D341Med (cell line): ENCODE measurements around the gene ARFGEF3.

ENCODE experiments used
- DNase-seq: peaks from one replicate; pipeline ENCODE4 v3.0.0; 2012; ENCODE audit warnings: low spot score

The ARFGEF3 gene

GRCh38 chr6:138240476-138241245 lies 78.9 kb downstream of the ARFGEF3 start:
- DNase-seq = no peak

- no peak for DNase-seq
Observed at GRCh38 chr6:138241381-138241780, 79.6 kb downstream of the ARFGEF3 start.

- no peak for DNase-seq
Observed at GRCh38 chr6:138241934-138242333, 80.2 kb downstream of the ARFGEF3 start.

GRCh38 chr6:138242987-138243592 lies 81.4 kb downstream of the ARFGEF3 start:
- no peak for DNase-seq

- DNase-seq = no peak
Observed at GRCh38 chr6:138245751-138246150, 84.0 kb downstream of the ARFGEF3 start.

- no peak for DNase-seq
Observed at GRCh38 chr6:138246650-138247440, 85.1 kb downstream of the ARFGEF3 start.

GRCh38 chr6:138248011-138248410 lies 86.3 kb downstream of the ARFGEF3 start:
- DNase-seq = no peak

GRCh38 chr6:138248878-138249277 lies 87.1 kb downstream of the ARFGEF3 start:
- no peak for DNase-seq

GRCh38 chr6:138250053-138250452 lies 88.3 kb downstream of the ARFGEF3 start:
- DNase-seq = no peak

- DNase-seq = no peak
Observed at GRCh38 chr6:138250513-138251247, 88.9 kb downstream of the ARFGEF3 start.

GRCh38 chr6:138253731-138254130 lies 92.0 kb downstream of the ARFGEF3 start:
- DNase-seq = no peak

- no peak for DNase-seq
Observed at GRCh38 chr6:138255443-138255842, 93.7 kb downstream of the ARFGEF3 start.

- no peak for DNase-seq
Observed at GRCh38 chr6:138257638-138258040, 95.9 kb downstream of the ARFGEF3 start.

- no peak for DNase-seq
Observed at GRCh38 chr6:138258197-138258596, 96.5 kb downstream of the ARFGEF3 start.

GRCh38 chr6:138258991-138259390 lies 97.3 kb downstream of the ARFGEF3 start:
- DNase-seq = no peak

- no peak for DNase-seq
Observed at GRCh38 chr6:138261116-138261780, 99.5 kb downstream of the ARFGEF3 start.

GRCh38 chr6:138263963-138264362 lies 102.2 kb downstream of the ARFGEF3 start:
- no peak for DNase-seq

GRCh38 chr6:138264372-138264880 lies 102.7 kb downstream of the ARFGEF3 start:
- no peak for DNase-seq

- DNase-seq = no peak
Observed at GRCh38 chr6:138266095-138266494, 104.4 kb downstream of the ARFGEF3 start.

GRCh38 chr6:138267971-138268895 lies 106.5 kb downstream of the ARFGEF3 start:
- DNase-seq = no peak
